ENCODE results near the gene PALLD.

GRCh38 chr4:168877511-168878491 is 380.9 kb downstream of the PALLD start:
- TF ChIP-seq TCF7L2 (IDR thresholded peaks at IDR 0.05; ENCODE audit: borderline replicate concordance, extremely low read depth, insufficient read depth, insufficient read length) (no peak), POLR2AphosphoS5 (IDR thresholded peaks at IDR 0.05; ENCODE audit: low read depth, low read length) (no peak), EZH2 (IDR thresholded peaks at IDR 0.05) (no peak), RAD21 (IDR thresholded peaks at IDR 0.05; ENCODE audit: low read depth) (no peak), POLR2A (IDR thresholded peaks at IDR 0.05; ENCODE audit: borderline replicate concordance, extremely low read depth, insufficient read depth, insufficient read length) (no peak), SRF (IDR thresholded peaks at IDR 0.05; ENCODE audit: low read depth) (no peak), ZBTB33 (IDR thresholded peaks at IDR 0.05; ENCODE audit: extremely low read depth, insufficient replicate concordance, low read length) (no peak), CTCF (IDR thresholded peaks at IDR 0.05 in 2 of 3, conservative IDR thresholded peaks at IDR 0.05 in 1 of 3; ENCODE audit: borderline replicate concordance in 1 of 3, insufficient read depth in 1 of 3, low read depth in 2 of 3, low read length in 2 of 3) (no peak), ZNF274 (IDR thresholded peaks at IDR 0.05; ENCODE audit: low read depth, low read length) (no peak), REST (IDR thresholded peaks at IDR 0.05; ENCODE audit: low read depth) (no peak), MAX (IDR thresholded peaks at IDR 0.05) (no peak), CEBPB (IDR thresholded peaks at IDR 0.05; ENCODE audit: low read depth) (no peak)
